GM18909 (cell line): ENCODE data around the gene CPEB3.
A peak's percentile ranks its signal among the peaks of the same experiment; 100 is the strongest.

Source experiments
- ATAC-seq: cut with Tn5 transposase; IDR thresholded peaks from one replicate; pipeline ENCODE4 v1.9.1; 2021; ENCODE audit warnings: mild to moderate bottlenecking; ENCODE audit not compliant: unreplicated experiment, poor library complexity

CPEB3 gene

GRCh38 chr10:92110039-92110794 is 180.7 kb downstream of the CPEB3 start:
- no peak for ATAC-seq

- no peak for ATAC-seq
Observed at GRCh38 chr10:92108747-92109146, 182.1 kb downstream of the CPEB3 start.

GRCh38 chr10:92108120-92108519 is 182.8 kb downstream of the CPEB3 start:
- no peak for ATAC-seq

- ATAC-seq, result no peak
Observed at GRCh38 chr10:92103376-92104090, 187.3 kb downstream of the CPEB3 start.

- no peak for ATAC-seq
Observed at GRCh38 chr10:92102601-92103213, 188.2 kb downstream of the CPEB3 start.

- ATAC-seq, result no peak
Observed at GRCh38 chr10:92094960-92095359, 195.9 kb downstream of the CPEB3 start.

- no peak for ATAC-seq
Observed at GRCh38 chr10:92091965-92092364, 198.9 kb downstream of the CPEB3 start.

- peak; percentile 95 for ATAC-seq
Observed at GRCh38 chr10:92087750-92088395, 203.0 kb downstream of the CPEB3 start.

GRCh38 chr10:92082583-92083280 is 208.1 kb downstream of the CPEB3 start:
- no peak for ATAC-seq

GRCh38 chr10:92081641-92082040 is 209.2 kb downstream of the CPEB3 start:
- no peak for ATAC-seq

- ATAC-seq, result no peak
Observed at GRCh38 chr10:92080244-92080643, 210.6 kb downstream of the CPEB3 start.

- no peak for ATAC-seq
Observed at GRCh38 chr10:92079003-92079402, 211.9 kb downstream of the CPEB3 start.

- ATAC-seq, result no peak
Observed at GRCh38 chr10:92076722-92077121, 214.2 kb downstream of the CPEB3 start.

GRCh38 chr10:92075829-92076228 is 215.0 kb downstream of the CPEB3 start:
- no peak for ATAC-seq

GRCh38 chr10:92074126-92074887 is 216.6 kb downstream of the CPEB3 start:
- ATAC-seq, result no peak

- no peak for ATAC-seq
Observed at GRCh38 chr10:92068900-92069299, 222.0 kb downstream of the CPEB3 start.

- ATAC-seq, result no peak
Observed at GRCh38 chr10:92066386-92066785, 224.5 kb downstream of the CPEB3 start.

- ATAC-seq, result no peak
Observed at GRCh38 chr10:92064506-92064905, 226.4 kb downstream of the CPEB3 start.

- ATAC-seq, result no peak
Observed at GRCh38 chr10:92062273-92062672, 228.6 kb downstream of the CPEB3 start.

- no peak for ATAC-seq
Observed at GRCh38 chr10:92054807-92055206, 236.1 kb downstream of the CPEB3 start.
